OCI-LY7 (cell line): ENCODE results near the gene GPR132. TPM values are rescaled to one million over a fixed set of nuclear protein-coding genes. Genes with fewer than 3 reads are reported as not detected.

Experiments used
- BruUV-seq: library from RNA; stranded (reverse); fragments of 400-500 nt; replicated peaks from 2 replicates; lab custom pipeline; 2021; lab: Mats Ljungman, UMichigan
- CTCF ChIA-PET: fragments of 300-600 bp; sonication (Branson Sonifier 250); formaldehyde crosslinking; loops from one replicate; lab custom pipeline; 2022; ENCODE audit warnings: antibody characterized with exemption; ENCODE audit not compliant: unreplicated experiment; lab: Charles Lee
- POLR2A ChIA-PET: fragments of 300-600 bp; sonication (Branson Sonifier 250); formaldehyde crosslinking; loops from one replicate; lab custom pipeline; 2022; ENCODE audit warnings: antibody characterized with exemption; lab: Charles Lee
- DNase-seq: peaks from one replicate; pipeline ENCODE4 v3.0.0-alpha.2; 2015; ENCODE audit warnings: low spot score
- H2AFZ ChIP-seq: fragments of 200-600 bp; sonication (generic), shearing (Covaris generic); 2 replicates; pipeline ENCODE4 v1.6.1; 2014; ENCODE audit warnings: mild to moderate bottlenecking, antibody characterized with exemption, low read length, moderate library complexity
- H3K27ac ChIP-seq: fragments of 200-600 bp; sonication (generic); 2 replicates; pipeline ENCODE4 v1.5.1; 2014; ENCODE audit warnings: mixed run types, low read depth, mild to moderate bottlenecking, moderate library complexity, low read length, inconsistent platforms; ENCODE audit not compliant: poor library complexity, severe bottlenecking
- H3K36me3 ChIP-seq: fragments of 200-600 bp; sonication (generic); 2 replicates; pipeline ENCODE4 v1.6.1; 2014; ENCODE audit warnings: mild to moderate bottlenecking, antibody characterized with exemption, low read length, moderate library complexity, mixed read lengths; ENCODE audit not compliant: insufficient read depth
- H3K4me1 ChIP-seq: fragments of 200-600 bp; sonication (generic); 2 replicates; pipeline ENCODE4 v1.5.1; 2014; ENCODE audit warnings: mild to moderate bottlenecking, low read length; ENCODE audit not compliant: insufficient read depth, poor library complexity, severe bottlenecking
- H3K4me2 ChIP-seq: fragments of 200-600 bp; sonication (generic); 2 replicates; pipeline ENCODE4 v1.6.1; 2014; ENCODE audit warnings: mild to moderate bottlenecking, low read length
- H3K4me3 ChIP-seq: fragments of 200-600 bp; sonication (generic); 2 replicates; pipeline ENCODE4 v1.5.1; 2014; ENCODE audit warnings: mild to moderate bottlenecking, low read depth, low read length; ENCODE audit not compliant: poor library complexity, severe bottlenecking
- H3K79me2 ChIP-seq: fragments of 200-600 bp; sonication (generic); 2 replicates; pipeline ENCODE4 v1.6.1; 2016; ENCODE audit warnings: low read depth, mild to moderate bottlenecking, low read length, moderate library complexity, mixed read lengths; ENCODE audit not compliant: insufficient read depth
- H3K9me2 ChIP-seq: fragments of 200-600 bp; sonication (generic); 2 replicates; pipeline ENCODE4 v1.6.1; 2016; ENCODE audit warnings: mild to moderate bottlenecking, low read length, mixed read lengths; ENCODE audit not compliant: insufficient read depth
- H3K9me3 ChIP-seq: fragments of 200-600 bp; sonication (generic); 2 replicates; pipeline ENCODE4 v1.6.1; 2014; ENCODE audit warnings: mild to moderate bottlenecking, mixed run types, low read length, mixed read lengths
- H4K20me1 ChIP-seq: fragments of 200-600 bp; sonication (generic); 2 replicates; pipeline ENCODE4 v1.6.1; 2014; ENCODE audit warnings: mild to moderate bottlenecking, antibody characterized with exemption, low read length, moderate library complexity, mixed read lengths; ENCODE audit not compliant: insufficient read depth
- CTCF ChIP-seq: fragments of 200-600 bp; sonication (generic); conservative IDR thresholded peaks from 2 replicates; pipeline ENCODE4 v1.5.1; 2014; ENCODE audit warnings: mild to moderate bottlenecking, antibody characterized with exemption, low read length, moderate library complexity, mixed read lengths
- EZH2phosphoT487 ChIP-seq: fragments of 200-600 bp; sonication (generic); IDR thresholded peaks from 2 replicates; pipeline ENCODE4 v1.6.1; 2018; ENCODE audit warnings: low read depth, borderline replicate concordance, mild to moderate bottlenecking, mixed run types, antibody characterized with exemption, low read length, moderate library complexity, mixed read lengths
- intact Hi-C: fragments of 100-400 bp; cut with micrococcal nuclease; formaldehyde crosslinking; loops from one replicate; pipeline ENCODE4 v1.10.0; 2022; ENCODE audit not compliant: unreplicated experiment
- total RNA-seq, 2 experiments: library from RNA; depleted of rRNA in 1 of 2; stranded (reverse); fragments of >200 nt in 1 of 2; shearing (Covaris generic) in 1 of 2; gene quantifications; 2 replicates each; pipeline ENCODE4 v1.2.3, GENCODE V29; 2014 to 2022

GPR132 gene
- total RNA-seq, 2 experiments from 2014 or later, result 1.0 to 3.0 TPM

GRCh38 chr14:105051182-105052109 is 13.8 kb downstream of the GPR132 start:
- Histone ChIP-seq H2AFZ (no peak overlapping the region), H3K9me3 (no peaks in the 10 kb centered on the region), H3K4me2 (no peak overlapping the region), H3K36me3 (no peaks in the 10 kb centered on the region), H3K27ac (no peak overlapping the region), H3K79me2 (no peaks in the 10 kb centered on the region), H4K20me1 (no peaks in the 10 kb centered on the region), H3K4me3 (no peak overlapping the region), H3K4me1 (no peaks in the 10 kb centered on the region), H3K9me2 (no peaks in the 10 kb centered on the region)
- TF ChIP-seq EZH2phosphoT487, result no peak
- no peak for TF ChIP-seq CTCF
- ChIA-PET POLR2A (no interaction called here), CTCF (no interaction called here)
- intact Hi-C loops, result no loop called here
- DNase-seq, result no peak
- BruUV-seq, result no TSS peak

- ChIA-PET CTCF (no interaction called here), POLR2A (no interaction called here)
- H4K20me1 ChIP-seq, result no peaks in the 10 kb centered on the region
- H3K4me1 ChIP-seq, result peaks cover 4% of the 10 kb centered on the region
- H3K4me2 ChIP-seq, result no peak overlapping the region
- no TSS peak for BruUV-seq
- no peaks in the 10 kb centered on the region for H3K9me3 ChIP-seq
- no peak for DNase-seq
- no peak overlapping the region for H3K4me3 ChIP-seq
- no peaks in the 10 kb centered on the region for H3K79me2 ChIP-seq
- H3K9me2 ChIP-seq, result no peaks in the 10 kb centered on the region
- TF ChIP-seq CTCF (no peak), EZH2phosphoT487 (no peak)
- H2AFZ ChIP-seq, result no peak overlapping the region
- H3K36me3 ChIP-seq, result no peaks in the 10 kb centered on the region
- no peak overlapping the region for H3K27ac ChIP-seq
- intact Hi-C loops, result no loop called here
These were observed 14.7 kb downstream of the GPR132 start for GRCh38 chr14:105050551-105050897.
